ENCODE measurements around the gene HBG1.

- TF ChIP-seq POLR2A (IDR thresholded peaks at IDR 0.05) (no peak), CTCF (IDR thresholded peaks at IDR 0.05) (no peak)
Measured at GRCh38 chr11:5274395-5274794, 24.7 kb upstream of the HBG1 start.

All from testis (tissue), 2 donors.